ENCODE data around the gene SPRY4.
"Not testable (repeated sequence)": the region's sequence is repeated elsewhere in the genome, so short reads cannot be mapped to it uniquely, and the experiment has no call there.

SPRY4 gene

DNA sequence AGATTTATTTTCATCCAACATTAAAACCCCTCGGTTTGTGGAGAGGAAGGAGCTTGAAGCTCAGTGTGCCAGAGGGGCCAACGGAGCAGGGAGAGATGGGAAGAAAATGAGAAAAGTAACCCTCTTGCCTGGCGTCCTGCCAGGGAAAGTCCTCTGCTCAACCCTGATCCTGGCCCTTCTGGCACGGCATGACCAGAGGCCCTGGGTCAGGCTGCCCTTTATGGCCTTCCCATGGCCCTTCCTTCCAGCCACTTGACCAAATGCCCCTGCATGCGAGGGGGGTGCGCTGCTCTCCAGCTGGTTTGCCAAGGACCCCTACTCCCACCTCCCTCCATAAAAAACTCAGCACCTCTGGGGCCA lies 43.8 kb downstream of the SPRY4 start:
- Mint-ChIP-seq H3K36me3 (ENCODE audit: low read depth) (no peaks in the 10 kb centered on the region), H3K4me1 (ENCODE audit: low read depth) (no peaks in the 10 kb centered on the region), H3K9me3 (no peaks in the 10 kb centered on the region), H3K27me3 (no peaks in the 10 kb centered on the region), H3K27ac (no peak overlapping the region), H3K4me3 (no peak overlapping the region)

- Mint-ChIP-seq H3K9me3 (no peaks in the 10 kb centered on the region), H3K4me1 (ENCODE audit: low read depth) (no peaks in the 10 kb centered on the region), H3K4me3 (no peak overlapping the region), H3K27me3 (no peaks in the 10 kb centered on the region), H3K36me3 (ENCODE audit: low read depth) (no peaks in the 10 kb centered on the region), H3K27ac (no peak overlapping the region)
Measured at GRCh38 chr5:142280066-142281007, 44.5 kb downstream of the SPRY4 start.

GRCh38 chr5:142278627-142279026 lies 46.2 kb downstream of the SPRY4 start:
- Mint-ChIP-seq H3K9me3 (no peaks in the 10 kb centered on the region), H3K36me3 (ENCODE audit: low read depth) (no peaks in the 10 kb centered on the region), H3K4me1 (ENCODE audit: low read depth) (no peaks in the 10 kb centered on the region), H3K27me3 (no peaks in the 10 kb centered on the region), H3K4me3 (no peak overlapping the region), H3K27ac (no peak overlapping the region)

- no peaks in the 10 kb centered on the region for H3K27me3 Mint-ChIP-seq
- H3K4me3 Mint-ChIP-seq, result no peak overlapping the region
- H3K4me1 Mint-ChIP-seq (ENCODE audit: low read depth), result no peaks in the 10 kb centered on the region
- H3K36me3 Mint-ChIP-seq (ENCODE audit: low read depth), result no peaks in the 10 kb centered on the region
- no peaks in the 10 kb centered on the region for H3K9me3 Mint-ChIP-seq
- H3K27ac Mint-ChIP-seq, result no peak overlapping the region
Measured at GRCh38 chr5:142277796-142278195, 47.0 kb downstream of the SPRY4 start.

DNA sequence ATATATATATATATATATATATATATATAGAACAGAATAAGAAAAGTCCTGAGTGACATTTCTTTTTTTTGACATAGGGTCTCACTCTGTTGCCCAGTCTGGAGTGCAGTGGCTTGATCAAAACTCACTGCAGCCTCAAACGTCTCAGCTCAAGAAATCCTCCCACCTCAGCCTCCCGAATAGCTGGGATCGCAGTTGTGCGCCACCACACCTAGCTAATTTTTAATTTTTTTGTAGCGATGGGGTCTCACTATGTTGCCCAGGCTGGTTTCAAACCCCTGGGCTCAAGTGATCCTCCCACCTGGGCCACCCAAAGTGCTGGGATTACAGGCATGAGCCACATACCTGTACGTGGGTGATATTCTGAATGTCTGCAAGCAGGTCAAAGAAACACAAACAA lies 48.3 kb downstream of the SPRY4 start:
- no peak overlapping the region for H3K27ac Mint-ChIP-seq
- H3K4me1 Mint-ChIP-seq (ENCODE audit: low read depth), result no peaks in the 10 kb centered on the region
- H3K27me3 Mint-ChIP-seq, result no peaks in the 10 kb centered on the region
- H3K4me3 Mint-ChIP-seq, result no peak overlapping the region
- no peaks in the 10 kb centered on the region for H3K9me3 Mint-ChIP-seq
- H3K36me3 Mint-ChIP-seq (ENCODE audit: low read depth), result no peaks in the 10 kb centered on the region

DNA sequence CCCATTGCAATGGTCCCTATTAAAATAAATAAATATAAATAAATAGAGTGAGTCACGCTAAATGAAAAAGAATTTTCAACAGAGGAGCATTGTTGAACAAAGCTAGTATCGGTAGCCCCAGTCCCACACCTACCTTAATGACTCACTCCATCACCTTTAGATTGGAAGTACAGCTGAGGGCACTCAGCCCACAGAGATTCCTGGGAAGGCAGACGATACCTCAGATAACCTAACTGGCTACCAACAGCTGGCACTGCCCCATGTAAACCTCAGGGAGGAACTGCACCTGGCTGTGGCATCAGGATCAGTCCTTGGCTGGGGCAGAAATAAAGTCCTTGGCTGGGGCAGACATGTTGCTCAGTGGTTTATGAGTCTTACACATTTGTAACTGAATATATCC lies 49.3 kb downstream of the SPRY4 start:
- Mint-ChIP-seq H3K4me3 (no peak overlapping the region), H3K36me3 (ENCODE audit: low read depth) (no peaks in the 10 kb centered on the region), H3K9me3 (no peaks in the 10 kb centered on the region)

DNA sequence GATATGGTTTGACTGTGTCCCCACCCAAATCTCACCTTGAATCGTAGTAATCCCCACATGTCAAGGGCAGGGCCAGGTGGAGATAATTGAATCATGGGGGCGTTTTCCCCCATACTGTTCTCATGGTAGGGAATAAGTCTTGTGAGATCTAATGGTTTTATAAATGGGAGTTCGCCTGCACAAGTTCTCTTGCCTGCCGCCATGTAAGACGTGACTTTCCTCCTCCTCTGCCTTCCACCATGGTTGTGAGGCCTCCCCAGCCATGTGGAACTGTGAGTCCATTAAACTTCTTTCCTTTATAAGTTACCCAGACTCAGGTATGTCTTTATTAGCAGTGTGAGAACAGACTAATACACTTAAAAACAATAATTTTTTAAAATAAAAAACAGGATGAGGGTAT lies 52.2 kb downstream of the SPRY4 start:
- not testable (repeated sequence) for H3K4me1 Mint-ChIP-seq (ENCODE audit: low read depth); H3K27me3 Mint-ChIP-seq; H3K36me3 Mint-ChIP-seq (ENCODE audit: low read depth); H3K27ac Mint-ChIP-seq; H3K4me3 Mint-ChIP-seq; H3K9me3 Mint-ChIP-seq

More for the DNA sequence above, 49.3 kb downstream of the SPRY4 start:
- no peaks in the 10 kb centered on the region for H3K4me1 Mint-ChIP-seq (ENCODE audit: low read depth)
- H3K27me3 Mint-ChIP-seq, result no peaks in the 10 kb centered on the region
- H3K27ac Mint-ChIP-seq, result no peak overlapping the region

GRCh38 chr5:142264084-142264483 lies 60.7 kb downstream of the SPRY4 start:
- H3K27me3 Mint-ChIP-seq; H3K27ac Mint-ChIP-seq; H3K9me3 Mint-ChIP-seq; H3K4me3 Mint-ChIP-seq; H3K36me3 Mint-ChIP-seq (ENCODE audit: low read depth); H3K4me1 Mint-ChIP-seq (ENCODE audit: low read depth): not testable (repeated sequence)

- Mint-ChIP-seq H3K27ac (no peak overlapping the region), H3K4me1 (ENCODE audit: low read depth) (no peaks in the 10 kb centered on the region), H3K27me3 (no peaks in the 10 kb centered on the region), H3K9me3 (no peaks in the 10 kb centered on the region), H3K36me3 (ENCODE audit: low read depth) (no peaks in the 10 kb centered on the region), H3K4me3 (no peak overlapping the region)
Measured at GRCh38 chr5:142263346-142263745, 61.5 kb downstream of the SPRY4 start.

DNA sequence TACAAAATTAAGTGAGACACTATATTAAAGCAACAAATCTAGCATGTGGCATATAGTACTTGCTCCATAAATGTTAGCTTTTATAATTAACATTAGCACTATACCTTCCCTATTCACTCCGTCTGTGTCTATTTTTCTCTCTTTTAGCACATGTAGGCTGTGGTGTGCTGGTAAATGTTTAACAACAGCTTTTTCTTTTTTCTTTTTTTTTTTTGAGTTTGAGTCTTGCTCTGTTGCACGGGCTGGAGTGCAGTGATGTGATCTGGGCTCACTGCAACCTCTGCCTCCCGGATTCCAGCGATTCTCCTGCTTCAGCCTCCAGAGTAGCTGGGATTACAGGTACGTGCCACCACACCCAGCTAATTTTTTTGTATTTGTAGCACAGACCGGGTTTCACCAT lies 62.1 kb downstream of the SPRY4 start:
- Mint-ChIP-seq H3K36me3 (ENCODE audit: low read depth) (no peaks in the 10 kb centered on the region), H3K9me3 (no peaks in the 10 kb centered on the region), H3K27ac (no peak overlapping the region), H3K4me3 (no peak overlapping the region), H3K27me3 (no peaks in the 10 kb centered on the region), H3K4me1 (ENCODE audit: low read depth) (no peaks in the 10 kb centered on the region)

All from stimulated activated naive CD8-positive, alpha-beta T cell treated with anti-CD3 and anti-CD28 coated beads, Interleukin-15, Interleukin-2, amounts not matched to agents 100 ng/mL and 50 ng/mL, for 24 hours (primary cell).